SK-N-DZ (cell line): ENCODE results near the gene SEH1L. TPM values are rescaled to one million over a fixed set of nuclear protein-coding genes. Genes with fewer than 3 reads are reported as not detected.
"Not testable (repeated sequence)": the region's sequence is repeated elsewhere in the genome, so short reads cannot be mapped to it uniquely, and the experiment has no call there.

Experiments used
- DNase-seq: peaks from one replicate; pipeline ENCODE4 v3.0.0-alpha.2; 2015; ENCODE audit warnings: low spot score
- polyA plus RNA-seq, 2 experiments: library from polyadenylated mRNA; depleted of rRNA; stranded (reverse); fragments of >200 nt; gene quantifications; 2 replicates each; pipeline ENCODE4 v1.2.3, GENCODE V29; 2014

Gene SEH1L
- 23.4 and 31.9 TPM in 2 replicates for polyA plus RNA-seq (2014; cell fraction: cytosol; rRNA removed)
- polyA plus RNA-seq (2014; cell fraction: nucleus; rRNA removed) = 23.3 and 28.1 TPM in 2 replicates

GRCh38 chr18:12947285-12948049 lies at the start of gene SEH1L:
Gene SEH1L, plus strand, starts transcription at chr18:12948011. Its CDS starts 111 bp downstream, at chr18:12948122.
- peak; percentile 92 for DNase-seq

- DNase-seq = not testable (repeated sequence)
These were observed 46.6 kb upstream of the SEH1L start for GRCh38 chr18:12901208-12901607.

DNA sequence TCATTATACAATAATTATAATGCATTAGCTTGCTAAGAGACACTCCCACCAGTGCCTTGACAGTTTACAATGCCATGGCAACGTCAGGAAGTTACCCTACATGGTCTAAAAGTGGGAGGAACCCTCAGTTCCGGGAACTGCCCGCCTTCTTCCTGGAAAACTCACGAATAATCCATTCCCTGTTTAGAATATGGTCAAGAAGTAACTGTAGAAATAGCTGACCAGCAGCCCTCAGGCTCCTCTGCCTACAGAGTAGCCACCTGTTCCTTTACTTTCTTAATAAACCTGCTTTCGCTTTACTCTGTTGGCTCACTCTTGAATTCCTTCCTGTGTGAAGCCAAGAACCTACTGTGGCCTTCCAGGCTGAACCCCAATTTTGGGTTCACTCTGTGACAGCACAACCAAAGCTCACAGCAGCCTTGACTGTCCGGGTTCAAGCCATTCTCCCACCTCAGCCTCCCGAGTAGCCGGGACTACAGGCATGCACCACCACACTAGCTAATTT lies 43.7 kb upstream of the SEH1L start:
- no peak for DNase-seq

GRCh38 chr18:12906119-12906518 lies 41.7 kb upstream of the SEH1L start:
- no peak for DNase-seq

DNA sequence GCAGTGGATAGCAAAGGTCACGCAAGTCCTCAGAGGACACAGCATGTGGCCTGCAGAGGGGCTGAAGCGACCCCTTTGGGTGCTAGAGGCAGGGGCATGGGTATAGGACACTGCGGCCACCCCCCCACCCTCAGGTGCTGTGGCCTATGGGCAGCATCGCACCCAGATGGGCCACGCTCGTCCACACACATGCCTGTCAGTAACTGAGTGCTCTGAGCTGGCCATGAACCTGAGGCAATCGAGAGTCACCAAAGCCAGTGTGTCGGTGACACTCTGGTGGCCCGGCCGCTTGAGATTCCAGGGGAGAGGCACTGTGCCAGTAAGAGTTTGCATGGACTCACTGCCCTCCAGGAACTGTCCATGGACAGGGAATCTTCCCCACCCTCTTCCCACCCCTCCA lies 41.0 kb upstream of the SEH1L start:
- no peak for DNase-seq

GRCh38 chr18:12907258-12907925 lies 40.4 kb upstream of the SEH1L start:
- no peak for DNase-seq

DNA sequence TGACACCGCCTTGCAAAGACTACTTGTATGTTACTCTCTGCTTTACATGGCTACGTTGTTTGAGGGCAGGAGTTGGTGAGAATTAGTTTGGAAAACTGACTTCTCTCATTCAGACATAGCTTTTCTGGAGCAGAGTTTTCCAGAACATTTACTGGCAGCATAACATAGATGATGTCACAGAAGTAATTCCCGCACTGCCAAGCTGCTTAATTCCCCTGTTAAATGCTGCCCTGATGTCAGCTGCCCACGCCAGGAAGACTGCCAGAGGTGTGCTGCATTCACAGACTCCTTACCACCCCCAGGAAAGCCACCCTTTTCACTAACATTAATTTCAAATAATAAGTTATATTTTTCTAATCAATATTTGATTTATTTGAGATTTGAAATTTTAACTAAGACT lies 39.1 kb upstream of the SEH1L start:
- no peak for DNase-seq

DNA sequence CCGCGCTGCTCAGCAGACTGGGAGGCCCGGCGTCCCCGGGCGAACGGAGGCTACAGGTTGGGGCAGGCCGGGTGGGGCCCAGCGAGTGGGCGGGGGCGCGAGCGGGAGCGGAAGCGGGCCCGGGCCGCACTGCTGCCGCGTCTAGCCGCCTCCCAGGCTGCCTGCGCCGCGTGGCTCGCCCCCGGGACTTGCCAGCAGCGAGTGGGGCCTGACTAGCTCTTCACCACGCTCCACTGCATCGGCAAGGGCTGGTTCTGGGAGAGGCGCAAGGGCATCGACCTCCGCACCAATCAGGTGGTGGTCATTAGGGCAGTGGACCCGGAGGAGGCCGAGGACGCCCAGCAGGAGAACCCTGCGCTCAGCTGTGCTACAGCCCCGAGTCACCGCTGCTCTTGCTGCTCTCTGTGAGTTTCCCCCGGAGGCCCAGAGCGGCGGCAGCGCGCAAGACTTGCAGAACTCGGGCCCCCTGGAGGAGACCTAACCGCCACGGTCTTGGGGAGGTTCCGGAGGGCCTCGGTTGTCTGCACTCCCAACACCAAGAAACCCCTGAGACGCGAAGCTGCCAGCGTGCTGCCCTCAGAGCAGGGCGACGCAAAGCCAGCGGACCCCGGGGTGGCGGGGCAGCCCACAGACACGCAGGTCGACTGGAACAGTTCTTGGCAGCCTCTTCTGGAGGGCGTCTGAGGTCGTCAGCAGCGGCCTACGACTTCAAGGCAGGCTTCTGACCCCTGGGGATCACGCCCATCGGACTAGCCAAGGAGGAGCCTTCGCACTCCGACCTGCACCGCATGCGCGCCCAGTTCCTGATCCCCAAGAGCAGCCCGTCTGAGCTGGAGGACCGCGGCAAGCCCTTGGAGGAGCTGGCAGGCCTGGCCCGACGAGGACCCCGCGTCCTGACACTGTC lies 36.5 kb upstream of the SEH1L start:
- no peak for DNase-seq

- no peak for DNase-seq
These were observed 35.7 kb upstream of the SEH1L start for GRCh38 chr18:12911929-12912703.

DNA sequence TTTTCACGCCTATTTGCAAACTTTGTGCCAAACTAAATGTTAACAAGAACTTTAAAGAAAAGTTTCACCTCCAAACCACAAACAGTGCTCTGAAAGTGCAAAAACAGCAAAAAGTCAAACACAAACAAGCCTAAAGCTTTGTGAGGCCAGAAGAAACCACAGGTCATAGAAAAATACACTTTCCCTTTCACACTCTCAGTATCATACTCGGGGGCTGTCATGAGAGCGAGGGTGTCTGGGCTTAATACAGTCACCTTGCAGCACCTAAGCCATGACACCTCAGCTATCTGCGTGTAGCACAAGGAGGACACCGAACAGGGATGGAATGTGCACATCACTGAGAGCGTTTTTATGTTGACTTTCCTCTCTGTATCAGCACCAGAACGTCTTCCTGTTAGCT lies 26.6 kb upstream of the SEH1L start:
- DNase-seq = no peak

DNA sequence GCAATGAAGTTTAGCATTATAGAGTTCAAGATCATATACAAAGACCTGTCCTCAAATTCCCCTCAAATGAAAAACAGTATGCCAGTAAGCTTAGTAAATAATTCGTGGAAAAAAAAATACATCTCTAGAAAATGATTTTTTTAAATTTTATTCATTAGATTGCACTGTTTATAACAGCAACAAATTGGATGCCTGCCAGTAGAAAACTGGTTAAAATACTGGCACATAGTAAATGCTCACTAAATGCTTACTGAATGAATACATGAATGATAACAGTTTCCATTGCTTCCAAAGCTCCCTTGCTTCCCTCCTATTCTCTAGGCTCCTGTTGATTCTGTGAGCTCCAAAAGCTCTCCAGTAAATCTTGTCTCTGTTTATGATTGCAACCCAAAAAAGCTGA lies 25.5 kb upstream of the SEH1L start:
- DNase-seq = no peak

GRCh38 chr18:12924616-12925015 lies 23.2 kb upstream of the SEH1L start:
- DNase-seq = no peak

- no peak for DNase-seq
These were observed 19.6 kb upstream of the SEH1L start for GRCh38 chr18:12928206-12928605.

DNA sequence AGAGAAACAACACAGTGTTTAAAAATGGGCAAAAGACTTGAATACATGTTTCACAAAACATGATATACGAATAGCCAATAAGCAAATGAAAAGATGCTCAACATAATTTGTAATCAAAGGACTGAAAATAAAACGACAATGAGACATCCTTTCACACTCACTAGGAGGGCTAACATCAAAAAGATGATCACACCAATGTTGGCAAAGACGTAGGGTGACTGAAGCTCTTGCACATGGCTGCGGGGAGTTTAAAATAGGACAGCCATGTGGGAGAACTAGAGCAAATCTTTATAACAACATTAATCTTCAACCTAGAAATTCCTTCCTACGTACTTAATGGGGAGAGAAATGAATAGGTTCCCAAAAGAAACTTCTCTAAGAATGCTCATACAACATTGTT lies 19.2 kb upstream of the SEH1L start:
- DNase-seq = no peak

DNA sequence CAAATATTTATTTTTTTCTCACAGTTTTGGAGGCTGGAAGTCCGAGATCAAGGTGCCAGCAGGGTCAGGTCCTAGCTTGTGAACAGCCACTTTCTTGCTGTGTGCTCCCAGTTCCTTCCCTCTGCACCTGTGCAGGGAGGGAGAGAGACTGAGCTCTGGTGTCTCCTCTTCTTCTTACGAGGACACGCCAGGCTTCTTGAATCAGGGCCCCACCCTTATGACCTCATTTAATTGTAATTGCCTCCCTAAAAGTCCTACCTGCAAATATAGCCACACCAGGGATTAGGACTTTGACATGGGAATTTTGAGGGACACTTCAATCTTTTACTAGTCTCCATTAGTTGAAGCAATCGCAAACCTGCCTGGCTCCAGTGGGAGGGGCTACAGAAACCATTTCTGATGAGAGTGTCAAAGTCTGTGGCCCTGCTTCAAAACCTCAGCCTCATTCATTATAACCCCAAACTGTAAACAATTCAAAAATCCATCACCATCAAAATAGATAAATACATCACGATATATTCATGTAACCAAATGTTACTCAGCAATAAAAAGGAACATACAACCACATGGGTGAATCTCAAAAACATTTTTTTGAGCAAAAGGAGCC lies 18.2 kb upstream of the SEH1L start:
- DNase-seq = no peak

DNA sequence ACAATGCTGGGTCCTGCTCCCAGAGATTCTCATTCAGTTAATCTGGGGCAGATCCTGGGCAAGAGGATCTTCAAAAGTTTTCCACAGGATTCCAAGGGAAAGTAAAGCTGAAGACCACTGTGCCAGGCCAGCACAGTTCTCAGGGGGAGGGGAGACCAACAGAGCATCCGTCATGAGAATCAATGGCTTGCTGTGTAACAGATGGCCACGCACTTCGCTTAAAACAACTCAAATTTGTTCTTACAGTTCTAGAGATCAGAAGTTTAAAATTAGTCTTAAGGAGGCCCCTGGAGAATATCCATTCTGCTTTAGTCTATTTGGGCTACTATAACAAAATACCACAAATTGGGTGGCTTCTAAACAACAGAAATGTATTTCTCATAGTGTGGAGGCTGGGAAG lies 17.4 kb upstream of the SEH1L start:
- no peak for DNase-seq

DNA sequence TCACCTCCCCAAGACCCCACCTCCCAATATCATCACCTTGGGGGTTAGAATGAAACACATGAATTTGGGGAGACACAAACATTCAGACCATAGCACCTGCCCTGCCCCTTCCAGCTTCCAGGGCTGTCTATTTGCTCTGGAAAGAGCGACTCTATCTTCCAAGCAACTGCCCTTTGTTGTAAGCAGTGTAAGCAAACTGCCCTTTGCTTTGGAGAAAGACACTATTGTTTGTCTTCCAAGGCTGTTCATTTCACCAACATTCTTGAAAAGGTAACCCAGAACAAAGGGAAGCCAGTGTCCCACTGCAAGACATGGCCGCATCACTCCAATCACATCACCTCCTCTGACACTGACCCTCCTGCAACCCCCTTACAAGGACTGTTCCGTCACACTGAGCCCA lies 16.9 kb upstream of the SEH1L start:
- DNase-seq = no peak

GRCh38 chr18:12933327-12933726 lies 14.5 kb upstream of the SEH1L start:
- DNase-seq = no peak

DNA sequence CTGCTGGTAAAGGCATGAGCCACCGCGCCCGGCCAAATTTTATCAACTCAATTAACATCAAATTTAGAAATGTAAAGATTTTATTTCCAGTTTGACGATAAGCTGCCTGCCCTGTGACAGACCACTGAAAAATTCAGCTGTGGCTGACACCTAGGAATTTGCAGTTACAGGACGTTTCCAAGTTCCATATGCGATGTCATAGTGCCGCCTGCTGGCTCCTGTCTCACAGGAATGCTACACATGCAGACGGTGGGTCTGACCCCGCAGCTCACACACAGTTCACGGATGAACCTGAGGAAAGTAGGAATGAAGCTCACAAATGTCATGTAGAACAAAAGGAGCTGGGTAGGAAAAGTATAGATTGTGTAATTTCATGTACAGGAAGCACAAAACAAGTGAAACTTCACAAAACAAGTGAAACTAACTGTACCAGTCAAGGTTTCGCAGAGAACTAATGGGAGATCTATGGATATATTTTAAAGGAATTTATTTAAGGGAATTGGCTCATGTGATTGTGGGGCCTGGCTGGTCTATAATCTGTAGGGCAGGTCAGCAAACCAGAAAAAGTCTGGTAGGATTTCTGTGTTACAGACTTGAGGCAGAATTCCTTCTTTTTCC lies 13.2 kb upstream of the SEH1L start:
- DNase-seq = peak; percentile 79

DNA sequence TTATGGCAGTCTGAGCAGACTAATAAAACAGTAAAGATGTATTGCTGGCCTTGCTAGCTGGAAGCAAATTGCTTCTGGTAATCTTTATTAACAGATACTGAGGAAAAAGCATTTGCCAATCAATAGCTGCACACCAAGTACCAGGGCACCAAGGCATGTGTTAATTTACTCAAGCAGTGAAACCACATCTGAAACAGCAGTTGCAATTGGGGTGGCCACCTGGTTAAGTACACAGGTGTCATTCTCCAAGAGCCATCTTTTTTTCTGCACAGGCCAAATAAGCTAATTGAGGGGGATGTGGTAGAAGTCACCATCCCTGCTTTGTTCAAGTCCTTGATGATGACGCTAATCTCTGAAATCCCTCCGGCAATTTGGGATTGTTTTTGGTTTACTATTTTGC lies 8.6 kb upstream of the SEH1L start:
- DNase-seq = no peak
